Measurements from ENCODE around the gene MIPOL1. TPM values are rescaled to one million over a fixed set of nuclear protein-coding genes. Genes with fewer than 3 reads are reported as not detected.

MIPOL1 gene
- total RNA-seq, 2 experiments from 2014 or later: not detected

DNA sequence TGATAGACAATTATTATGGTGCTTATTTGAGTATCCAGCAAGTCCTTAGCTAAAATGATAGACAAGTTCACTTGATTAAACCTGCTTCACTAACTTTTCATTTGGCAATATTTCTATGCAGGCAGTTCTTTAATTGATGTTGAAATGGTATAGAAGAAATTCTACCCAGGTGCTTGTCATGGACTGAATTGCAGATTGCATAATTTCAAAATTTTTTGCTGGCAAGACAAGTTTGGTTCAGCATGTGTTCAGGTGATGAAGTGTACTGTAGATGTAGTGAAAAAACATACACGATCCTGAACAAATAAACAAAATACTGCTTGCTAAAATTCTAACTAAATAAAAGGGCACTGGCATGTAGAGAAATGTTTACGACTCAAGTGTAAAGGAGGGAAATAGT, 208.4 kb downstream of the MIPOL1 start:
- DNase-seq: no peak
- H3K36me3 Mint-ChIP-seq: no peaks in the 10 kb centered on the region
- H3K27me3 Mint-ChIP-seq: no peaks in the 10 kb centered on the region
- H3K27ac Mint-ChIP-seq: no peak overlapping the region
- no peaks in the 10 kb centered on the region for H3K4me1 Mint-ChIP-seq
- H3K9me3 Mint-ChIP-seq: peaks cover 2% of the 10 kb centered on the region
- H3K4me3 Mint-ChIP-seq: no peak overlapping the region

DNA sequence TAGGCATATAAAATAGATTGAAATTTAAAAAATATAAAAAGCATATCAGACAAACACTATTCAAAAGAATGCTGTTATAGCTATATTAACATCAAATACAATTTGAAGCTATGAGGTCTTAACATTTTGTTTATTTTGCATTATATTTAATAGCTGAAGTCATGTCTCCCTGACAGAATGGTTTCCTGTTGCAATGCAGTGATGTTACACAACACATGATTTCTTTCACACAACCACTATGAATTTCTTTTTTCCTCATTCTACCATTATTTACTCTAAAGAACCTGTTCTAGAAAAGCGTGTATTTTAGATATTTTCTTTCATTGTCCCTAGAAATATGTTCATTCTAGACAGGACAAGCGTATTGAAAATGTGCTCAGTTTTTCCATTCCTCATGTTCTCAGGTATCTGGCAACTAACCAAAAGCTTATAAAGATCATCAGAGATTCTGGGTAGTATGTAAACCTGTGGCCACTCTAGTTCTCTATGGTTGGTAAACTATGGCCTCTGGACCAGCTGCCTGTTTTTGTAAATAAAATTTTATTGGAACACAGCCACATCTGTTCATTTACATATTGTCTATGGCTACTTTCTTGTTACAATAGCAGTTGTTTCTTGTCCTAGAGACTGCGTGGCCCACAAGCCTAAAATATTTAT, 213.5 kb downstream of the MIPOL1 start:
- Mint-ChIP-seq H3K4me3 (no peak overlapping the region), H3K9me3 (no peaks in the 10 kb centered on the region)
- DNase-seq: no peak

DNA sequence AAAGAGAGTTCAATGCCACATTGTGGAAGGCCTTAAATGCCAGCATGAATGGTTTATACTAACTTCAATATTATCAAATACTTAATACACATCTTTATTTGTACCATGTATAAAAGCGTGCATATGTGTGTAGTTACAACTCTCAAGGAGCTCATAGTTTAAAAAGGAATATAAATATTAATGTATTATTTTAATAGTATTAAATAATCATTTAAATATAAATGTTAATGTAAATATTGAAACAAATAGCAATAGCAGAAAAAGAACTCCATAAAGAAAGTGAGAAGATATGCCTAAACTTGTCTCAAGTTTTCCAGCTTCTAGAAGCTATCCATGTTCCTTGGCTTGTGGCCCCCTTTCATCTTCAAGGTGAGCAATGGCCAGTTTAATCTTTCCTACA, 215.3 kb downstream of the MIPOL1 start:
- Mint-ChIP-seq H3K27ac (no peak overlapping the region), H3K36me3 (no peaks in the 10 kb centered on the region), H3K4me3 (no peak overlapping the region), H3K4me1 (no peaks in the 10 kb centered on the region), H3K9me3 (no peaks in the 10 kb centered on the region), H3K27me3 (no peaks in the 10 kb centered on the region)
- no peak for DNase-seq

More for the DNA sequence above, 213.5 kb downstream of the MIPOL1 start:
- Mint-ChIP-seq H3K36me3 (no peaks in the 10 kb centered on the region), H3K27ac (no peak overlapping the region), H3K27me3 (no peaks in the 10 kb centered on the region), H3K4me1 (no peaks in the 10 kb centered on the region)

DNA sequence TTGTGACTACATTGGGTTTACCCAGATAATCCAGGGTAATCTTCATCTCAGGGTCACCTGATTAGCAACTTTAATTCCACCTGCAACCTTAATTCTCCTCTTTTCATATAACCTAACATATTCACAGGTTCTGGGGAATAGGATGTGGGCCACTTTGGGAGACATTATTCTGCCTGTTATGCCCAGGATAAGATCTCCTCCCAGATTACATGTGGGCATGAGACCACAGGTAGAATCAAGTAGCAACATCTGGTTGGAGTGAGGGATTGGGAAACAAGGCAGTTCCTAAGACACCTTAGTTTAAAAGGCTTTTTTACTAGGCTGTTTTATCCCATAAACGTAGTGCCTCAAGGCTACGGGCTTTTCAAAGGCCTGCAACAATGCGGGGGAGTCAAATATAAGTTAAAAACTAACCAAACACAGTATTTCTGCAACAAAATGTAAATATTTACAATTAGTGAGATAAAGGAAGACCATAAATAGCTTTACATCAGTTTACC, 215.8 kb downstream of the MIPOL1 start:
- no peaks in the 10 kb centered on the region for H3K4me1 Mint-ChIP-seq
- no peak overlapping the region for H3K27ac Mint-ChIP-seq
- H3K27me3 Mint-ChIP-seq: no peaks in the 10 kb centered on the region
- no peaks in the 10 kb centered on the region for H3K9me3 Mint-ChIP-seq
- no peak overlapping the region for H3K4me3 Mint-ChIP-seq
- H3K36me3 Mint-ChIP-seq: no peaks in the 10 kb centered on the region
- no peak for DNase-seq

DNA sequence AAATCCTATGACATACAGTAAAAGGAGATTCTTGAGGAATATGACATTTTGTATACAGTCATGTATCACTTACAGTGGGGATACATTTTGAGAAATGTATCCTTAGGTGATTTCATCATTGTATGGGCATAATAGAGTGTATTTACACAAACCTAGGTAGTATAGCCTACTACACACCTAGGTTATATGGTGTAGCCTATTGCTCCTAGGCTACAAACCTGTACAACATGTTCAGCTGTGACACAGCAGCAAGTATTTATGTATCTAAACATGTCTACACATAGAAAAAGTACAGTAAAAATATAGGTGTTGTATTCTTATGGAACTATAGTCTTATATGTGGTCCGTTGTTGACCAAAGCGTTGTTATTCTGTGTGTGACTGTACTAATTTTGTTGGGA, 218.5 kb downstream of the MIPOL1 start:
- H3K4me3 Mint-ChIP-seq: no peak overlapping the region
- no peaks in the 10 kb centered on the region for H3K36me3 Mint-ChIP-seq
- H3K27me3 Mint-ChIP-seq: no peaks in the 10 kb centered on the region
- no peaks in the 10 kb centered on the region for H3K4me1 Mint-ChIP-seq
- H3K27ac Mint-ChIP-seq: no peak overlapping the region
- no peaks in the 10 kb centered on the region for H3K9me3 Mint-ChIP-seq
- no peak for DNase-seq

DNA sequence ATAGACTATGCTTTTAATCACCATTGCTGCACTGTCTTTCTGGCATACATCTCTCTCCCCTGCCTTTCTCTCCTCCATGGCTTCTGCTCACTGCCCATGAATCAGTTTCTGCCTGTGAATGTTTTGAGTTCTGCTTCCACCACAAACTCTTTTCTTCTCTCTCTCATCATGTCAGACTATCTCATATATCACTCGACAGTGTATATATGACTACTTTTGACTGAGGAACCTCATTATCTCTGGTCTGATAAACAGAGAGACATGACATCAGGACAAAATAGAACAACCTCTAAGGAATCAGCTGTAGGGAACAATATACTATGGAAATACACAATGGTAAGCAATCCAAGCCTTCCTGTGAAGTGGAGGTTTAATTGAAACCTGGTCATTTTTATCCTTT, 219.4 kb downstream of the MIPOL1 start:
- no peak overlapping the region for H3K27ac Mint-ChIP-seq
- H3K4me1 Mint-ChIP-seq: no peaks in the 10 kb centered on the region
- H3K4me3 Mint-ChIP-seq: no peak overlapping the region
- no peak for DNase-seq
- no peaks in the 10 kb centered on the region for H3K36me3 Mint-ChIP-seq
- H3K9me3 Mint-ChIP-seq: no peaks in the 10 kb centered on the region
- no peaks in the 10 kb centered on the region for H3K27me3 Mint-ChIP-seq

DNA sequence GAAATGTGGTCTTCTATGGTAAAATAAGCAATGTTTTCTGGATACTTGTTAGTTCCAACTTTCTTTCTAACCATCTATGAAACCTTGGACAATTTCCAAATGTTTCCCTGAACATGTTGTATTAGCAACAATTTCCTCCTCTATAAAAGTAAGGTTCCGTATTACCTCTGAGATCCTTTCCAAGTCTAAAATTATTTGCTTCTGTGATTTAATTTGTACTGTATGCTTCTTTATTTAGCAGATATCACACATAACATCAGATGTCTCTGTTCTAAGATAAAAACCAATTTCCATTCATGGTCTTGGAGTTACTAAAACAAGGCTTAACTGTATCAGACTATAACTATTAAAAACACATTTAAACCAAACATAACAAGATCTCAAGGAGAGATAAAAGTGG, 220.1 kb downstream of the MIPOL1 start:
- H3K36me3 Mint-ChIP-seq: no peaks in the 10 kb centered on the region
- no peak for DNase-seq
- no peaks in the 10 kb centered on the region for H3K27me3 Mint-ChIP-seq
- H3K4me1 Mint-ChIP-seq: no peaks in the 10 kb centered on the region
- H3K27ac Mint-ChIP-seq: no peak overlapping the region
- H3K4me3 Mint-ChIP-seq: no peak overlapping the region
- no peaks in the 10 kb centered on the region for H3K9me3 Mint-ChIP-seq

DNA sequence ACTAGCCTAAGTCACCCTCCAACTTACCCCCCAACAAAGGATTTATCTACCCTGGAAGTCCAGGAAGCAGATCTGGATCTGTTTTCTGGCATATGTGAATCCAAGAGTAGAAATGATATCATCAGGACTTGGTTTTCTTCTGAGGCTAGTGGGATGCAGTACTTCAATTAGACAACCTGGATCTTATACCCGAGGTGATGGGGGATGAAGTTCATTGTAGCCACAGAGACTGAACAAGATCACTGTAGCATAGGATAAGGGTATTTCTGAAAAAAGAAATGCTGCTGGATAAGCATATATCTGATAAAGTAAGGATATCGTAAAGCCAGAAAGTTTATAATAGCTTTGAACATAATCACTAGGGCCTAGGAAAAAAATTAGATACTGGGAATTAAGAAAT, 222.9 kb downstream of the MIPOL1 start:
- no peaks in the 10 kb centered on the region for H3K4me1 Mint-ChIP-seq
- H3K36me3 Mint-ChIP-seq: no peaks in the 10 kb centered on the region
- DNase-seq: no peak
- H3K4me3 Mint-ChIP-seq: no peak overlapping the region
- no peaks in the 10 kb centered on the region for H3K27me3 Mint-ChIP-seq
- H3K9me3 Mint-ChIP-seq: no peaks in the 10 kb centered on the region
- H3K27ac Mint-ChIP-seq: no peak overlapping the region

DNA sequence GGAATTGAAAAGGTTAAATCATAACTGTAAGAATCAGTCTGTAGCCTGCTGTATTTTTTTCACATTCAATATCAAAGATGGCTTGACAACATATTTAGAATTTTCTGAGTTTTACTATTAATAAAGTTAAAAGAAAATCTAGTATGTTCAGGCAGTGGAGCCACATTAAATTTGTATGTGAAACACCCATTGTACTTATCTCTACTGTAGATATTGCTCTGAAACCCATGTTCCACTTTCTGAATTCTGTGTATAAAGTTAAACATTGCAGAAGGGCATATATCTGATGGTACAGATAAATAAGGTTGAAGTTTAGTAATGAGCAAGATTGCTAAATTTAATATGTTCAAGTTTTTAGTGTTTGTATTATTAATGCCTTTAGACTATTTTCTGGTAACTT, 224.6 kb downstream of the MIPOL1 start:
- H3K4me3 Mint-ChIP-seq: no peak overlapping the region
- peaks cover 3% of the 10 kb centered on the region for H3K9me3 Mint-ChIP-seq
- no peaks in the 10 kb centered on the region for H3K4me1 Mint-ChIP-seq
- no peak overlapping the region for H3K27ac Mint-ChIP-seq
- no peaks in the 10 kb centered on the region for H3K27me3 Mint-ChIP-seq
- no peaks in the 10 kb centered on the region for H3K36me3 Mint-ChIP-seq
- no peak for DNase-seq

DNA sequence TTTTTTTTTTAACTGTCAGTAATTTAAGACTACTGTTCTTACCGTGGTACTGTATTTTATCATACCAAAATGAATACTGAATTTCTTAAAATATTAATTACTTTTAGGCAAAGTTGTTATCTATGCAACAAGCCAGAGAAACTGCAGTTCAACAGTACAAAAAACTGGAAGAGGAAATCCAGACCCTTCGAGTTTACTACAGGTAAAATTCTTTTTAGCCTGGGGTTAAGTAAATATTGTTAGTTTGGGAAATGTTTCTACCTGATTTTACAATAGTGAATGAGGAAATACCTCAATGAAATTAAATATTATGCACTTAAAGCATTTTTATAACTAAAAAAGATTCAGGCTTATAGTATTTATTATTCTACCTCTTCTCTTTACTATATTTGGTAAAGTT, 225.0 kb downstream of the MIPOL1 start:
- Mint-ChIP-seq H3K27ac (no peak overlapping the region), H3K9me3 (peaks cover 3% of the 10 kb centered on the region), H3K27me3 (no peaks in the 10 kb centered on the region), H3K4me1 (no peaks in the 10 kb centered on the region), H3K4me3 (no peak overlapping the region), H3K36me3 (no peaks in the 10 kb centered on the region)
- DNase-seq: no peak

DNA sequence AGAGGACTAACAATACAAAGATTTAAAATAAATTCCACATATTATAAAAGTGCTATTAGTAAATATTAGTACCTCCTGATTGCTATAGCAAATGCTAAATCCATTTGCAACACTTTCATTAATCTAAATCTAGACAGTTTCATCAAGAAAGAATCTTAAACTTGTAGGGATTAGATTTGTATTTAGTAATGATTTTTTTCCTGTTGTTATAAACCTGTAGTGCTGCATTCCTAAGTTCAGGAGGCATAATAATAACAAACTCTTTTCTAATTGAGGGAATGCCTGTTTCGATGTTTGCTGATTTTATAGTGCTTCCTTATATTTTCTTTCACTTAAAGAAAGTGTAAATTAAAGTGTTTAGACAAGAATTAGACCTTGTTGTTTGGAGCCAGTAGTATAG, 231.2 kb downstream of the MIPOL1 start:
- DNase-seq: no peak
- Mint-ChIP-seq H3K27ac (no peak overlapping the region), H3K4me3 (no peak overlapping the region), H3K4me1 (no peaks in the 10 kb centered on the region), H3K27me3 (no peaks in the 10 kb centered on the region), H3K9me3 (peaks cover 8% of the 10 kb centered on the region), H3K36me3 (no peaks in the 10 kb centered on the region)

DNA sequence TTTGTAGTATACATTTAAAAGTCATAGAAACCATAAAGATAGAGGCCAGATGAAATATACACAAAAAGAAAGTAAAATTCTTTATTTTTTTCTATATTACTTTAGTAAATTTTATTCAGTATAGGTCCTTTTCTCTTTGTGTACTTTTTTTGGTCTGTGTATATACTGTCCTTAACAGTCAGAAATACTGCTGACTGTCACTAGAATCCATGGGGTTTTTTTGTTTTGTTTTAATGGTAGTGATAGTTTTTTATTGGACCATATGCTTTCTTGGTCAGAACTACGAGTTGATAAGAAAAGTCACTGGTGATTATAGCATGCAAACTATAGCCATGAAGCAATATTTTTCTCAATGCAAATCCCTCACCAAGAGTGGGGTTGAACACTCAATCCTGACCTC, 231.9 kb downstream of the MIPOL1 start:
- Mint-ChIP-seq H3K27ac (no peak overlapping the region), H3K36me3 (no peaks in the 10 kb centered on the region), H3K4me3 (no peak overlapping the region), H3K27me3 (no peaks in the 10 kb centered on the region), H3K4me1 (no peaks in the 10 kb centered on the region), H3K9me3 (peaks cover 8% of the 10 kb centered on the region)
- no peak for DNase-seq

DNA sequence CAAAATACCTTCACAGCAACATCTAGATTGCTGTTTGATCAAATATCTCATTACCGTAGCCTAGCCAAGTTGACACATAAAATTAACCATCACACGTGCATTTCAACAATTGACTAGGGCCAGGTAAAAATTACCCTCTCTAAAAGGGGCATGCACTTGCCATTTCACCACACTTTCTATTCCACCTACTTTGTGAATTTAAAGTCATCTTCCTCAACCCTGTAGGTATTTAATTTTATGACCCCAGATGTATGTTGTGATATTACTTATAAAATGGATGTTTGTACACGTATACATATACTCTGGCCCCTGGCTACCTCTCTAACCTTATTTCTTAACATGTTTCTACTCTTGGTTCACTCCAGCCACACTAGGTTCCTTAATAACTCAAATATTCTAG, 237.1 kb downstream of the MIPOL1 start:
- no peaks in the 10 kb centered on the region for H3K4me1 Mint-ChIP-seq
- no peaks in the 10 kb centered on the region for H3K27me3 Mint-ChIP-seq
- H3K27ac Mint-ChIP-seq: no peak overlapping the region
- no peak overlapping the region for H3K4me3 Mint-ChIP-seq
- no peaks in the 10 kb centered on the region for H3K36me3 Mint-ChIP-seq
- DNase-seq: no peak
- H3K9me3 Mint-ChIP-seq: peaks cover 8% of the 10 kb centered on the region

DNA sequence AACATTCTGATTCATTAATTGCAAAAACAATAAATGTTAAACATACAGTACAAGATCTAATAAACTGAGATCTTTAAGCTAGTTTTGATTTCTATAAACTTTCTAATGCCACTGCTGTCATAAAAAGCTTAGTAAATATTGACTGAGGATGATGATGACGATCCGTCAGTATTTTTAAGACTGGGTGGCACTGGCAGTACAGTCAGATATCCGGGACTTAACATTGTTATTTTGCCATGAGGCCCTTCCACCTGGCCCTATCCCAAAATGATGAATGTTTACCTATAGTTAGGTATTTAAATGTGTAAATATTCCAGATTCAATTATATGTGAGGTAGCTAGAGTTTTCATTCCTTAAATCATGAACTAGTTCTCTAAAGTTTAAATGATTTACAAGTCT, 238.8 kb downstream of the MIPOL1 start:
- no peaks in the 10 kb centered on the region for H3K36me3 Mint-ChIP-seq
- no peaks in the 10 kb centered on the region for H3K4me1 Mint-ChIP-seq
- H3K4me3 Mint-ChIP-seq: no peak overlapping the region
- no peak for DNase-seq
- peaks cover 6% of the 10 kb centered on the region for H3K9me3 Mint-ChIP-seq
- H3K27me3 Mint-ChIP-seq: no peaks in the 10 kb centered on the region
- H3K27ac Mint-ChIP-seq: no peak overlapping the region

DNA sequence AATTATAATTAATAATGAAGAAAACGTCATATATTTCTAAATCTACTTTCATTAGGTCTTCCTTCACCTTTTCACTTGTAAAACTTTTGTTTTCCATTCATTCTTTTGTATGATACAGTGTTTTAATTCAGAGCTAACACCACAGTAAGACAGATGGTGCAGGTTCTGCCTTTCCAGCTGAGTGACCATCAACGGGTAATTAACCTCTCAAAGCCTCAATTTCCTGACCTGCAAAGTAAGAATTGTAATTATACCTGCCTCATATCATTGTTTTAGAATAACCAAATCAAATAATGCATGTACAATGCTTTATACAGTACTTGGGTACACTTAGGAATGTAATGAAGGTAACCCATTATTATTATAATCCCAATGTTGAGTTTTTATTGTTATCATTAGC, 239.8 kb downstream of the MIPOL1 start:
- Mint-ChIP-seq H3K27me3 (no peaks in the 10 kb centered on the region), H3K36me3 (no peaks in the 10 kb centered on the region), H3K4me1 (no peaks in the 10 kb centered on the region), H3K9me3 (peaks cover 5% of the 10 kb centered on the region), H3K27ac (no peak overlapping the region), H3K4me3 (no peak overlapping the region)
- DNase-seq: no peak

DNA sequence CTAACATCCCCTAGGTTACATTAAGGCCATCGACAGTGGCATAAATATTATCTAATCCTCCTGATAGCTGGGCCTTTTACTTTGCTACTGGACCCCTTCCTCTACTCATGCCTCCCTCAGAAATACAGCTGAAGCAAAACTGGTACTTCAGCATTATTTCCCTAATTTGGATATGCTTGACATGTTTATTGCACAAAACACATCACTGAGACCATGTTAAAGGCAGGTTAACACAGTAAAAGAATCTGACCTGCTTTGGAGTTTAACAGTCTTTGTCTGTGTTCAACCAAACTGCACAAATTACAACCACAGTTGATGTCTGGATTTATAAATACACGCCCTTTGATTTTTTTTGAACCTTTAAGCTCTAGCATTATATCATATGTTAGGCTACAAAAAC, 240.7 kb downstream of the MIPOL1 start:
- Mint-ChIP-seq H3K36me3 (no peaks in the 10 kb centered on the region), H3K9me3 (peaks cover 3% of the 10 kb centered on the region), H3K27ac (no peak overlapping the region), H3K4me3 (no peak overlapping the region), H3K4me1 (no peaks in the 10 kb centered on the region), H3K27me3 (no peaks in the 10 kb centered on the region)
- no peak for DNase-seq

Measured in activated naive CD8-positive, alpha-beta T cell treated with anti-CD3 and anti-CD28 coated beads for 36 hours (primary cell).